Right kidney (tissue), 1 donor: ENCODE measurements around the gene TMEM88.
A peak's percentile ranks its signal among the peaks of the same experiment; 100 is the strongest.

ENCODE experiments used
- DNase-seq: peaks from one replicate; pipeline ENCODE4 v3.0.0-alpha.2; 2016

Gene TMEM88

DNA sequence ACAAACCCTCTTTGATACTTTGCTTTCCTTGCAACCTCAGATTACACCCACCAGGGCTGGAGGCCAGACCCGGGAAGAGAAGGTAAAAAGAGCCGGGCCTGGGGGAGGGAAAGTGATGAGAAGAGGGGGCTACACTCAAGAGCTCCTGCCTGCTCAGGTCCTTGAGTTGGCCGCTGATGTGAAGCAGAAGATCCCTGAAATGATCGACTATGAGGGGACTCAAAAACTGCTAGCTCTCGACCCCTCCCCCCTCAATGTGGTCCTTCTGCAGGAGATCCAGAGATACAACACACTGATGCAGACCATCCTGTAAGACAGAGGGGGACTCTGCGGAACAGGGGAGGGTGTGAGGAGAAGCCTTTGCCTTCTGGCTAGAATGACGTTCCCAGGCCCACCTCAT lies 23.6 kb upstream of the TMEM88 start:
- no peak for DNase-seq

DNA sequence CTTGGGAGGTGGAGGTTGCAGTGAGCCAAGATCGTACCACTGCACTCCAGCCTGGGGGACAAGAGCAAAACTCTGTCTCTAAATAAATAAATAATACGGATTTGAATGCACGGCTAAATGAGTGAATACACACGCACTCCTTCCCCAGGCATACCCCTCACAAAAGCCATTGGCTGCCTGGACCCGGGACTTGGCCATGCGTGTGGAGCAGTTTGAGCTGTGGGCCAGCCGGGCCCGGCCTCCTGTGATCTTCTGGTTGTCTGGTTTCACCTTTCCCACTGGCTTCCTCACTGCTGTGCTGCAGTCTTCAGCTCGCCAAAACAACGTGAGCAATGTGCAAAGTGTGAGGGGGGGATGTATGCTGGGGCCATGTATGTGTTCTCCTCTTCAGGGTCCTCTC lies 22.4 kb upstream of the TMEM88 start:
- no peak for DNase-seq

DNA sequence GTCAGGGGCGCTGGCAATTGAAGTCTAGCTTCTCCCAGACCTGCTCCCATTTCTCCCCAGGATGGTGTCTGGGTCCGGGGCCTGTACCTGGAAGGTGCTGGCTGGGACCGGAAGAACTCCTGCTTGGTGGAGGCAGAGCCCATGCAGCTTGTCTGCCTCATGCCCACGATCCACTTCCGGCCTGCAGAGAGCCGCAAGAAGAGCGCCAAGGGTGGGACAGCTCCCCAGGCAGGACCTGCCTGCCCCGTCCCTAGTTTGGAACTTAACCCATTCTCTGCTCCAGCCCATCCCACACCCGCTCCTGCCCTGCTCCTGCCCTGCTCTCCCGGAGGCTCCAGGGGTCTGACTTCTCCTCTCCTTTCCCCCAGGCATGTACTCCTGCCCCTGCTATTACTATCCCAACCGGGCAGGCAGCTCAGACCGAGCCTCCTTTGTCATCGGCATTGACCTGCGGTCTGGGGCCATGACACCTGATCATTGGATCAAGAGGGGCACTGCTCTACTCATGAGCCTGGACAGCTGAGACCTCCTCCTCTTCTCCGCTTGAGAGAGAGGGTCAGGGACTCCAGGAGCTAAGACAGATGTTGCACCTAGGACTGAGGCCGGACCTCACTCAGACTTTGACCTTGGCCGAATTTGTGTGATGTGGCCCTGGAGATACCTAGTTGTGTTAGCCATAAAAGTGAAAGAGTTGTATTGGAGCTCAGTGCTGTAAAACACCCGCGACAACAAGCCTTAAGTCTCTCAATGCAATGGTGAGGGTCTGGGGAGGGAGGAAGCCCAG lies 21.7 kb upstream of the TMEM88 start:
- DNase-seq: no peak

GRCh38 chr17:7833795-7834541 lies 20.9 kb upstream of the TMEM88 start, which contains the start of gene KDM6B:
Gene KDM6B (plus strand): TSS chr17:7834217. CDS start chr17:7845555, 11,338 bp downstream.
- peak; percentile 96 for DNase-seq

DNA sequence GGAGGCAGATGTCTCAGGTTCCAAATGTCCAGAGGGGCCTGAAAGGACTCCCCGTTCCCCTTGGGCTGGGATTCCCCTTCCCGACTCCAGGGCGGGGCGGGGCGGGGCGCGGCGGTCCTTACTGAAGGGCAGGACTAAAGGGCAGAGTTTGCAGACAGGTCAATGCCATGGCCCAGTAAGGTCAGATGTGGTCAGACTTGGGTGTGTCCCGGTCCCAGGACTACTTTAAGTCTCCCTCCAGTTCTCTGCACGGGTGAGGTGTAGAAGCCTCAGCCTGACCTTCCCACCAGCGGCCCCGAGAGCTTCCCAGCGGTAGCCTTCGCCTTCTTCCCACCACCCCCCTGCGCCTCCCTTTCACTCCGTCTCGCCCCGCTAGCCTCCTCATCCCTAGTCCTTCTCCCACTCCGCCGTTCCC lies 20.3 kb upstream of the TMEM88 start:
- peak; percentile 66 for DNase-seq

DNA sequence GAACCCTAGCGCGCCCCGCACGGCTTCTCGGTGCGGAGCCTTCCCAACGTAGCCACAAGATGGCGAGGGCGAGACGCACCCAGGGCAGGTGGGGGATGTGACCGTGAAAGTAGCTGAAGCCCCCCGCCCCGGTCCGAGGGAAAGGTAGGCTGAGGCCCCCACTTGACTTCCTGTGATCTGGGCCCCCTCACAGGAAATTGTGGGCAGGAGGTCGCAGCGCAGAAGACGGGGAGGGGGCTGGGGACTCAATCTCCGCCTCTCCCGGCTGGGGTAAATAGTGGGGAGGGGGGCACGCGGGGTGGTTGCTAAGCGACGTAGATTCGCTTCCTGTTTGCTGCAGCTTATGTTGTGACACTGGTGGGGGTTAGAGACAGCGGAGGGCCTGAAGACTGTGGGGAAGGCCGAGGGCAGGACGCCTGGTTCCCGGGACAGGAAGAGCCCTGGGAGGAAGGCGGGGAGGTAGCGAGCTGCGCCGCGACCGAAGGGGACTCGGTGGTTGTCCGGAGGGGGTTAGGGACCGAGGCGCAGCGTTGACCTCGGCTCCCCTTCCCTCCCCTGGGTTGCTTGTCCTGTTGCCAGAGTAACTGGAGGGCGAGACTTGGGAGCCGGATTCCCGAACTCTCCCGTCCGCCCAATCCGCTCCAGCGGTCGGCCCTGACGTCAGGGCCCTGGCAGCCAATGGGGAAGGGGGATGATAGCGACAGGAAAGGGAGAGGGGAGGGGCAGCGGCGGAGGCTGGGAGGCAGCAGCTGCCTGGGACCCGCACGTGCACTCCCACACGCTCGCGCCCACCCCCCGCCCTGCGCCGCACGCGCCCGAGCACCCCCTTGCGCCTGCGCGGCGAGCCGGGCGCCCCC lies 19.7 kb upstream of the TMEM88 start:
- DNase-seq: peak; percentile 97

- peak; percentile 88 for DNase-seq
These were observed 18.9 kb upstream of the TMEM88 start for GRCh38 chr17:7835814-7836595.

DNA sequence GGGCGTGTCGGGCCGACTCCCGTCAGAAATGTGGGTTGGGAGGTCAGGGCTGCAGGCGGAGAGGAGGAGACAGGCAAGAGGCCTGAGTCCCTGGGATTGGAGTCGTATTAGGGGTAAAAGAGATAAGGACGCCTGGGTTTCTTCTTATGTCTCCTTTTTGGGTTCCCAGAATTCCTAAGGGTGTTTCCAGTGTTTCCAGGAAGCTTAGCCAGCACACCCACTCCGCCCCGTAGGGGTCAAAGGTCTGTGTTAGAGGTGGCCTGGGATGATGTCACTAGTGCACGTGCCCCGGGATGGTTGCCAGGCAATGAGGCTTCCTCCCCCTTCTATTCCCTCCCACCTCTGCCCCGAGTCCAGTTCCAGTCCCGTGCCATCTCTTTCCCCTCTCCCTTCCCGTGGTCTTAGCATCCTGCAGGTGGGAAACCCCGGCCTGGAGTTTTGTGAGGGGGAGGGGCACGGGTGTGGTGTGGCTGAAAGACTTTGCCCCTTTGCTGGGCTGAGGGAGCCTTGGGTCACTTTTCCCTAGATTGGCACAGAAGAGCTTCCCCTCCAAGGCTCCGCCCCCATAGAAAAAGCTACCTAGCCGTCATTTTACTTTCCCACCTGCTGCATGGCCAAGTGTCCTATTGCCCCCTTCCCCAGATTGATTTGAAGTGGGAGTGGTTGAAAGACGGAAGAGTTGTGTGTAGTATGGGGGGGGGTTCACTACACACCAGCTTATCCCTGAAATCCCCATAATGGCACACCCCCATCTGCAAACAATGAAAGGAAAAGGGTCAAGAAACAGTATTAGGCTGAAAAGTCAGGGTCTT lies 18.1 kb upstream of the TMEM88 start:
- peak; percentile 83 for DNase-seq

- no peak for DNase-seq
These were observed 17.3 kb upstream of the TMEM88 start for GRCh38 chr17:7837408-7838088.

GRCh38 chr17:7838090-7839075 lies 16.5 kb upstream of the TMEM88 start:
- DNase-seq: no peak

DNA sequence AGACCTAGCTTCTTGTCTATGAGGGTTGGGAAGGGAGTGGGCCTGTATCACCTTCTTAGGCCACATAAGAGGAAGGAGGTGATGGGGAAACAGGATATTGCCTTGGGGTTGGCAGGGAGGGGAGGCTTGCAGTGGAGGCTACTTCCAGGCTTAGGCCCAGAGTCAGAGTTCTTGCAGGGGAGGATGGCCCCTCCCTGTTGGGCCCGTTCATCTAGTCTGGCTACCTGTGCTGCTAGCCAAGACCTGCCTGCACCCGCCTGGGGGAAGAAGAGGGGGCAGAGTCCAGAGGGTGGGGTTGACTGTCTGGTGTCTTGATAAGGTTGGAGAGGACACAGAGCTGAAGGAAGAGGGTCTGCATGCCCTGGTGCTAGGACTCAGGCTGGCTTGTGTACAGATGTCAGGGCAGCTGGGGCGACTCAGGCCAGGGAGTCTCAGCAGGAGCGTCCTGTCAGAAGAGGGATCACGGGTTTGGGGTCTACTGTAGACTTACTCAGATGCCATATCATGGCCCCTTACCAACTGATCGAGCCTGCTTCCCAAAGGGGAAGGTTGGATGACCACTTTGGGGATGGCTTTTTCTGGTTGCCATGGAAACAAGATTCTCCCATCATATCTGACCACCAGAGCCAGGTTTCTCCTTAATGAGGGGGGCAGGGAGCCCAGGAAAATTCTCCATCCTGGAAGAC lies 15.5 kb upstream of the TMEM88 start:
- no peak for DNase-seq

- DNase-seq: no peak
These were observed 15.0 kb upstream of the TMEM88 start for GRCh38 chr17:7839876-7840261.

GRCh38 chr17:7840441-7840840 lies 14.4 kb upstream of the TMEM88 start:
- no peak for DNase-seq

DNA sequence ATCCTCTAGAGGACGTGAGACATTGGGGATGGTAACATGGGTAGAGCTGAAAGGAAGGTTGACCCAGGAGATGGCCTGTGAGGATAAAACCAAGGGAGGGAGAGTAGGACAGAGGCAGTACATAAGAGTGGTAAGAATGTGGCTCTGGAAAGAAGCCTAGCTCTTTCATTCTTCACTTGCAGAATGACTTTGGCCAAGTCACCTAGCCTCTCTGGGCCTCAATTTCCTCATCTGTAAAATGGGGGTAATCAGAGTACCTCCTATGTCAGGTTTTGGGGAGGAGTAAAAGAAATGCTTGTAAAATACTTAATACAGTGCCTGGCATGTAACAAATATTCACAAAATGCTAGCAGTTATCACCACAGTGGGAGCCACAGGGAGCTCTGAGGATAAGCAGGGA lies 14.0 kb upstream of the TMEM88 start:
- DNase-seq: no peak

DNA sequence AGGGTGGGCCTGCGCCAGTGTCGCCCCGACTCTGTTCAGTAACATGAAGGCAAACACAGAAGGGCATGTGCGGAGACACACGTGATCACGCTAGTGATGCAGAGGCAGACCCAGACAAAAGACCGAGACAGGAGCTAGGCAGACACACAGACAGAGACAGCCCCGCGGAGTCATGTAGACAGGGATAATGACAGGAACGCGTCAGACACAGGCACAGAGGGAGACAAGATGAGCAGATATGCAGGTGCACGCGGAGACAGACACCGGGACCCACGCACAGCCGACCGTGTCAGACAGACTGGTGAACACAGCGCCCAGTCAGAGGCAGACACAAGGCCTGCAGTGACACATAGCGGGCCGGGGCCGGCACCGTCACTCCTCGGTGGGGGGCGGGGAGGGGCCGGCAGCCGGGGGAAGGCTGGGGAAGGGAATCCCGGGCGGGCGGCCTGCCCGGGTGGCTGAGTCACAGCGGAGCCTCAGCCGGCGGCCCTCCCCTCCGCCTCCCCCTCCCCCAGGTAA lies 13.4 kb upstream of the TMEM88 start:
- peak; percentile 63 for DNase-seq

GRCh38 chr17:7841915-7842379 lies 12.9 kb upstream of the TMEM88 start:
- peak; percentile 89 for DNase-seq

GRCh38 chr17:7842380-7843256 lies 12.2 kb upstream of the TMEM88 start:
- peak; percentile 88 for DNase-seq
